HG03565 (cell line): ENCODE data around the gene CADM1.

ENCODE experiments used
- ATAC-seq: cut with Tn5 transposase; IDR thresholded peaks from one replicate; pipeline ENCODE4 v1.9.1; 2021; ENCODE audit warnings: mild to moderate bottlenecking, moderate library complexity; ENCODE audit not compliant: unreplicated experiment

The CADM1 gene

GRCh38 chr11:115363426-115363825 lies 140.8 kb downstream of the CADM1 start:
- no peak for ATAC-seq

GRCh38 chr11:115362997-115363396 lies 141.2 kb downstream of the CADM1 start:
- ATAC-seq: no peak

GRCh38 chr11:115361025-115361424 lies 143.2 kb downstream of the CADM1 start:
- ATAC-seq: no peak

GRCh38 chr11:115360186-115360824 lies 143.9 kb downstream of the CADM1 start:
- no peak for ATAC-seq

- no peak for ATAC-seq
Observed at GRCh38 chr11:115357066-115357465, 147.1 kb downstream of the CADM1 start.

GRCh38 chr11:115352805-115353485 lies 151.3 kb downstream of the CADM1 start:
- ATAC-seq: no peak

GRCh38 chr11:115349335-115350017 lies 154.7 kb downstream of the CADM1 start:
- no peak for ATAC-seq

GRCh38 chr11:115348416-115348815 lies 155.8 kb downstream of the CADM1 start:
- no peak for ATAC-seq

- no peak for ATAC-seq
Observed at GRCh38 chr11:115347106-115347505, 157.1 kb downstream of the CADM1 start.

- ATAC-seq: no peak
Observed at GRCh38 chr11:115345840-115346239, 158.4 kb downstream of the CADM1 start.

GRCh38 chr11:115345361-115345760 lies 158.9 kb downstream of the CADM1 start:
- ATAC-seq: no peak

- ATAC-seq: no peak
Observed at GRCh38 chr11:115344846-115345245, 159.4 kb downstream of the CADM1 start.

- no peak for ATAC-seq
Observed at GRCh38 chr11:115342142-115342541, 162.1 kb downstream of the CADM1 start.

GRCh38 chr11:115340874-115341273 lies 163.3 kb downstream of the CADM1 start:
- no peak for ATAC-seq

GRCh38 chr11:115338476-115338875 lies 165.7 kb downstream of the CADM1 start:
- no peak for ATAC-seq

GRCh38 chr11:115334932-115335788 lies 169.1 kb downstream of the CADM1 start:
- no peak for ATAC-seq

- no peak for ATAC-seq
Observed at GRCh38 chr11:115333949-115334348, 170.3 kb downstream of the CADM1 start.

GRCh38 chr11:115333121-115333520 lies 171.1 kb downstream of the CADM1 start:
- ATAC-seq: no peak

GRCh38 chr11:115330684-115331482 lies 173.3 kb downstream of the CADM1 start:
- ATAC-seq: no peak

- ATAC-seq: no peak
Observed at GRCh38 chr11:115326526-115326925, 177.7 kb downstream of the CADM1 start.
